H1 (cell line): ENCODE measurements around the gene STOML2. TPM values are rescaled to one million over a fixed set of nuclear protein-coding genes. Genes with fewer than 3 reads are reported as not detected.

Experiments
- ASH2L ChIP-seq: fragments of 200-600, 300-600 bp; sonication (generic); IDR thresholded peaks from one replicate; pipeline ENCODE4 v1.7.1; 2017; ENCODE audit warnings: low read length
- ATF2 ChIP-seq: IDR thresholded peaks from 2 replicates; pipeline ENCODE4 v1.6.1; 2012; ENCODE audit warnings: low read length, inconsistent platforms
- BCL11A ChIP-seq, 2 experiments: IDR thresholded peaks; one replicate each; pipeline ENCODE4 v1.6.1; 2011; ENCODE audit warnings: low read depth in 2 of 2, low read length in 2 of 2, mild to moderate bottlenecking in 2 of 2
- BRCA1 ChIP-seq: IDR thresholded peaks from 2 replicates; pipeline ENCODE4 v1.6.1; 2012; ENCODE audit warnings: low read depth, low read length, improper control_type of control experiment
- CBX5 ChIP-seq: fragments of 300-800, 300-1000 bp; sonication (generic); IDR thresholded peaks from 2 replicates; pipeline ENCODE4 v1.7.1; 2016; ENCODE audit warnings: antibody characterized with exemption, low read length, low read depth
- CBX8 ChIP-seq: fragments of 300-800, 300-1000 bp; sonication (generic); IDR thresholded peaks from 2 replicates; pipeline ENCODE4 v1.7.1; 2016; ENCODE audit warnings: low read depth, low read length, borderline replicate concordance
- CHD2 ChIP-seq: IDR thresholded peaks from 2 replicates; pipeline ENCODE4 v1.6.1; 2012; ENCODE audit warnings: low read length, improper control_type of control experiment
- EZH2 ChIP-seq: fragments of 200-600 bp; sonication (generic); IDR thresholded peaks from 2 replicates; pipeline ENCODE4 v1.7.1; 2012; ENCODE audit warnings: low read depth, mild to moderate bottlenecking, moderate library complexity, low read length, inconsistent platforms; ENCODE audit not compliant: severe bottlenecking
- FOSL1 ChIP-seq: IDR thresholded peaks from 2 replicates; pipeline ENCODE4 v1.6.1; 2011; ENCODE audit warnings: mild to moderate bottlenecking, low read depth, low read length, moderate library complexity; ENCODE audit not compliant: insufficient read depth
- HDAC2 ChIP-seq, 2 experiments: fragments of 300-600 bp in 1 of 2; sonication (generic) in 1 of 2; IDR thresholded peaks; 2 replicates each; pipeline ENCODE4 v1.6.1; 2011 to 2012; ENCODE audit warnings: low read depth in 2 of 2, low read length in 2 of 2, mild to moderate bottlenecking in 2 of 2, moderate library complexity in 2 of 2, borderline replicate concordance in 1 of 2, inconsistent platforms in 1 of 2
- HDAC6 ChIP-seq: IDR thresholded peaks from one replicate; pipeline ENCODE4 v1.7.1; 2012; ENCODE audit warnings: low read depth, mild to moderate bottlenecking, inconsistent platforms, low read length, moderate library complexity
- KDM5A ChIP-seq: fragments of 200-600 bp; IDR thresholded peaks from 2 replicates; pipeline ENCODE4 v1.7.1; 2012; ENCODE audit warnings: mild to moderate bottlenecking, low read length, inconsistent platforms, mixed read lengths
- PHF8 ChIP-seq: fragments of 200-600 bp; sonication (generic); conservative IDR thresholded peaks from 2 replicates; pipeline ENCODE4 v1.7.1; 2012; ENCODE audit warnings: low read depth, mild to moderate bottlenecking, inconsistent platforms, low read length, moderate library complexity
- POLR2A ChIP-seq, 2 experiments: IDR thresholded peaks; 1 replicate in 1 of 2; 2 replicates in 1 of 2; pipeline ENCODE4 v1.6.1; 2011; ENCODE audit warnings: low read depth in 2 of 2, low read length in 2 of 2, mild to moderate bottlenecking in 2 of 2; ENCODE audit errors: control extremely low read depth in 1 of 2
- POU5F1 ChIP-seq: IDR thresholded peaks from 2 replicates; pipeline ENCODE4 v1.6.1; 2011; ENCODE audit warnings: low read depth, mild to moderate bottlenecking, low read length, moderate library complexity
- SIRT6 ChIP-seq: IDR thresholded peaks from one replicate; pipeline ENCODE4 v1.7.1; 2012; ENCODE audit warnings: low read length, inconsistent platforms
- SUZ12 ChIP-seq: fragments of 200-600 bp; sonication (generic); IDR thresholded peaks from 2 replicates; pipeline ENCODE4 v1.6.1; 2012; ENCODE audit warnings: mild to moderate bottlenecking, inconsistent platforms, low read length, moderate library complexity, mixed read lengths
- TAF7 ChIP-seq: optimal IDR thresholded peaks from 2 replicates; pipeline ENCODE3; 2011; ENCODE audit warnings: low read depth, mild to moderate bottlenecking, inconsistent platforms, low read length, moderate library complexity, borderline replicate concordance
- TBP ChIP-seq: IDR thresholded peaks from 2 replicates; pipeline ENCODE4 v1.6.1; 2011; ENCODE audit warnings: low read depth, low read length, improper control_type of control experiment
- TEAD4 ChIP-seq: IDR thresholded peaks from 2 replicates; pipeline ENCODE4 v1.6.1; 2012; ENCODE audit warnings: low read depth, low read length, inconsistent platforms, mixed read lengths
- polyA plus RNA-seq, 7 experiments: library from polyadenylated mRNA; depleted of rRNA in 3 of 7; stranded (reverse) in 5 of 7; unstranded in 2 of 7; fragments of >200 nt in 5 of 7; fragments of 200-250 nt in 2 of 7; gene quantifications; 1 replicate in 5 of 7; 2 replicates in 1 of 7; 4 replicates in 1 of 7; pipeline versions ENCODE4 v1.2.1 to v1.2.3, GENCODE V29; 2011 to 2013; ENCODE audit warnings: missing spikeins in 2 of 7, mixed read lengths in 2 of 7
- total RNA-seq: library from RNA; stranded (reverse); fragmentation: NEBNext Ultra II Directional; extraction: Animal tissue kit (Norgen Biotek cat#: 25700); gene quantifications from 2 replicates; pipeline ENCODE4 v1.2.1, GENCODE V29; 2021
- TF ChIP-seq, protein P1 (sequence below): IDR thresholded peaks from 2 replicates; pipeline ENCODE4 v1.6.1; 2012; ENCODE audit warnings: inconsistent platforms

The STOML2 gene
- total and polyA plus RNA-seq, 2 of the 8 experiments (the other 6 are each of a cell fraction or from before 2014, with no cell fraction given): 203 to 256 TPM

DNA sequence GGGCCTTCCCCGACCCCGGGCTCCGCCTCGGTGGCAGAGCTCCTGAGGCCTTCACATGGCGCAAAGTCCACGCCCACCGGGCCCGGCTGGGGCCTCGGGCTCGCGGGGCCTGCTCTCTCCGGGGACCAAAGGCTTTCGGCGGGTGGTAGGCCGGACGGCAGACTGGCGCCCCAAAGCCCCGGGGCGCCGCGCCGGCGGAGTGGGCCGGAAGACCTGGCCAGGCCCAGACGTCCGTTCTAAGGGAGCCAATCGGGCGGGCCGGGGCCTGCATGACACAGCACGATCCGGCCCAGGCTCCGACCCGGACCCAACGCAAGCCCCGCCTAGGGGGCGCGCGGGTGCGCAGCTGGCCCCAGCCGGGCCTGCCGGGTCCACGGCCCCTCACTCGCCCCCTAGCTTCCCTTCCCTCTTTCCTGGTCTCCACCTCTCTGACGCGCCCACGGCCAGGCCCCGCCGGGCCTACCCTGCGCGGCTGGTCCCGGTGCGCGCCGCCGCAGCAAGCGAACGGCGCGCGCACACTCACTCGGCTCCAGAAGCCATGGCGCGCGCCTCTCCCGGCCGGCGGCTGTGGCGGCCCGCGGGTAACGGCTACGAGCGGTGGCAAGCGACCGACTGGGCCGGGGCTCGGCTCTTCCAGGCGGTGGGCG lies 31.0 kb downstream of the STOML2 start (continued):
- no peak for TF ChIP-seq ATF2
- TF ChIP-seq CHD2: no peak
- no peak for TF ChIP-seq CBX5
- TF ChIP-seq TEAD4: no peak
- TF ChIP-seq, protein P1, sequence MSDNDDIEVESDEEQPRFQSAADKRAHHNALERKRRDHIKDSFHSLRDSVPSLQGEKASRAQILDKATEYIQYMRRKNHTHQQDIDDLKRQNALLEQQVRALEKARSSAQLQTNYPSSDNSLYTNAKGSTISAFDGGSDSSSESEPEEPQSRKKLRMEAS: peak; percentile 15; the same call in 1 of the 2 replicates
- TF ChIP-seq BRCA1: no peak
- TF ChIP-seq POU5F1: no peak
- peak; percentile 92 for TF ChIP-seq PHF8
- peak in 1 of 2 experiments; percentile 90; a peak in 1 of 3 replicates for TF ChIP-seq POLR2A (IDR thresholded peaks at IDR 0.05; ENCODE audit: control extremely low read depth in 1 of 2, low read depth in 2 of 2, low read length in 2 of 2)
- no peak for TF ChIP-seq KDM5A
- TF ChIP-seq CBX8: no peak
- no peak for TF ChIP-seq EZH2
- no peak for TF ChIP-seq TAF7
- no peak for TF ChIP-seq BCL11A (IDR thresholded peaks at IDR 0.05; ENCODE audit: low read depth in 2 of 2, low read length in 2 of 2)
- no peak for TF ChIP-seq ASH2L
- TF ChIP-seq SIRT6: no peak
- no peak for TF ChIP-seq TBP
- TF ChIP-seq SUZ12: no peak
- no peak for TF ChIP-seq HDAC6
- TF ChIP-seq HDAC2 (IDR thresholded peaks at IDR 0.05; ENCODE audit: borderline replicate concordance in 1 of 2, low read depth in 2 of 2, low read length in 2 of 2): peak; percentile 37 to 57; a peak in 1 of 4 replicates
- TF ChIP-seq FOSL1: no peak
